OCI-LY7 (cell line): ENCODE results near the gene OR52E1. TPM values are rescaled to one million over a fixed set of nuclear protein-coding genes. Genes with fewer than 3 reads are reported as not detected.

ENCODE experiments used
- BruUV-seq: library from RNA; stranded (reverse); fragments of 400-500 nt; replicated peaks from 2 replicates; lab custom pipeline; 2021; lab: Mats Ljungman, UMichigan
- CTCF ChIA-PET: fragments of 300-600 bp; sonication (Branson Sonifier 250); formaldehyde crosslinking; loops from one replicate; lab custom pipeline; 2022; ENCODE audit warnings: antibody characterized with exemption; ENCODE audit not compliant: unreplicated experiment; lab: Charles Lee
- POLR2A ChIA-PET: fragments of 300-600 bp; sonication (Branson Sonifier 250); formaldehyde crosslinking; loops from one replicate; lab custom pipeline; 2022; ENCODE audit warnings: antibody characterized with exemption; lab: Charles Lee
- DNase-seq: peaks from one replicate; pipeline ENCODE4 v3.0.0-alpha.2; 2015; ENCODE audit warnings: low spot score
- H2AFZ ChIP-seq: fragments of 200-600 bp; sonication (generic), shearing (Covaris generic); 2 replicates; pipeline ENCODE4 v1.6.1; 2014; ENCODE audit warnings: mild to moderate bottlenecking, antibody characterized with exemption, low read length, moderate library complexity
- H3K27ac ChIP-seq: fragments of 200-600 bp; sonication (generic); 2 replicates; pipeline ENCODE4 v1.5.1; 2014; ENCODE audit warnings: mixed run types, low read depth, mild to moderate bottlenecking, moderate library complexity, low read length, inconsistent platforms; ENCODE audit not compliant: poor library complexity, severe bottlenecking
- H3K36me3 ChIP-seq: fragments of 200-600 bp; sonication (generic); 2 replicates; pipeline ENCODE4 v1.6.1; 2014; ENCODE audit warnings: mild to moderate bottlenecking, antibody characterized with exemption, low read length, moderate library complexity, mixed read lengths; ENCODE audit not compliant: insufficient read depth
- H3K4me1 ChIP-seq: fragments of 200-600 bp; sonication (generic); 2 replicates; pipeline ENCODE4 v1.5.1; 2014; ENCODE audit warnings: mild to moderate bottlenecking, low read length; ENCODE audit not compliant: insufficient read depth, poor library complexity, severe bottlenecking
- H3K4me2 ChIP-seq: fragments of 200-600 bp; sonication (generic); 2 replicates; pipeline ENCODE4 v1.6.1; 2014; ENCODE audit warnings: mild to moderate bottlenecking, low read length
- H3K4me3 ChIP-seq: fragments of 200-600 bp; sonication (generic); 2 replicates; pipeline ENCODE4 v1.5.1; 2014; ENCODE audit warnings: mild to moderate bottlenecking, low read depth, low read length; ENCODE audit not compliant: poor library complexity, severe bottlenecking
- H3K79me2 ChIP-seq: fragments of 200-600 bp; sonication (generic); 2 replicates; pipeline ENCODE4 v1.6.1; 2016; ENCODE audit warnings: low read depth, mild to moderate bottlenecking, low read length, moderate library complexity, mixed read lengths; ENCODE audit not compliant: insufficient read depth
- H3K9me2 ChIP-seq: fragments of 200-600 bp; sonication (generic); 2 replicates; pipeline ENCODE4 v1.6.1; 2016; ENCODE audit warnings: mild to moderate bottlenecking, low read length, mixed read lengths; ENCODE audit not compliant: insufficient read depth
- H3K9me3 ChIP-seq: fragments of 200-600 bp; sonication (generic); 2 replicates; pipeline ENCODE4 v1.6.1; 2014; ENCODE audit warnings: mild to moderate bottlenecking, mixed run types, low read length, mixed read lengths
- H4K20me1 ChIP-seq: fragments of 200-600 bp; sonication (generic); 2 replicates; pipeline ENCODE4 v1.6.1; 2014; ENCODE audit warnings: mild to moderate bottlenecking, antibody characterized with exemption, low read length, moderate library complexity, mixed read lengths; ENCODE audit not compliant: insufficient read depth
- EZH2phosphoT487 ChIP-seq: fragments of 200-600 bp; sonication (generic); IDR thresholded peaks from 2 replicates; pipeline ENCODE4 v1.6.1; 2018; ENCODE audit warnings: low read depth, borderline replicate concordance, mild to moderate bottlenecking, mixed run types, antibody characterized with exemption, low read length, moderate library complexity, mixed read lengths
- intact Hi-C: fragments of 100-400 bp; cut with micrococcal nuclease; formaldehyde crosslinking; loops from one replicate; pipeline ENCODE4 v1.10.0; 2022; ENCODE audit not compliant: unreplicated experiment
- total RNA-seq, 2 experiments: library from RNA; depleted of rRNA in 1 of 2; stranded (reverse); fragments of >200 nt in 1 of 2; shearing (Covaris generic) in 1 of 2; gene quantifications; 2 replicates each; pipeline ENCODE4 v1.2.3, GENCODE V29; 2014 to 2022
- TF ChIP-seq, protein P1 (sequence below): fragments of 200-600 bp; sonication (generic); conservative IDR thresholded peaks from 2 replicates; pipeline ENCODE4 v1.5.1; 2014; ENCODE audit warnings: mild to moderate bottlenecking, antibody characterized with exemption, low read length, moderate library complexity, mixed read lengths

OR52E1 gene
- total RNA-seq, 2 experiments from 2014 or later: not detected

DNA sequence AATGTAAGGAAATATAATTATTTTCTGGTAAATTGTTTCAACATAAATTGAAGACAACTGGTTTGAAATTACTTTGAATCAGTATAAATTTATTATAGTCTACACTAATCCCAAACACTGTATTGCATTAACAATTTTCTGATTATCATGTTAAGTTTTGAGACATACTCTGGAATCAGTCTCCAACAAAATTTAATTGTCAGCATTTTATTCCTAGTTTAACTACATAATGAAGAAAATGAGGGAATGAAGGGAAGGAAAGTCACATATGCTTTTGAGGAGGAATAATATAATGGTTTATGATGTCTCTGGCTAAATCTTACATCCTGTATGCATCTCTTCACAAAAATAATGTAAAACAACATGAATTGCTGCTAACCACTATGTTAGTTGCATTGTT is 14.2 kb downstream of the OR52E1 start:
- CTCF ChIA-PET: no interaction called here
- Histone ChIP-seq H3K4me1 (no peaks in the 10 kb centered on the region), H3K4me2 (no peak overlapping the region), H3K79me2 (no peaks in the 10 kb centered on the region), H3K9me3 (no peaks in the 10 kb centered on the region), H3K36me3 (no peaks in the 10 kb centered on the region), H2AFZ (no peak overlapping the region), H3K9me2 (no peaks in the 10 kb centered on the region), H3K4me3 (no peak overlapping the region), H3K27ac (no peak overlapping the region), H4K20me1 (no peaks in the 10 kb centered on the region)
- intact Hi-C loops: no loop called here
- no peak for TF ChIP-seq EZH2phosphoT487
- TF ChIP-seq, protein P1, sequence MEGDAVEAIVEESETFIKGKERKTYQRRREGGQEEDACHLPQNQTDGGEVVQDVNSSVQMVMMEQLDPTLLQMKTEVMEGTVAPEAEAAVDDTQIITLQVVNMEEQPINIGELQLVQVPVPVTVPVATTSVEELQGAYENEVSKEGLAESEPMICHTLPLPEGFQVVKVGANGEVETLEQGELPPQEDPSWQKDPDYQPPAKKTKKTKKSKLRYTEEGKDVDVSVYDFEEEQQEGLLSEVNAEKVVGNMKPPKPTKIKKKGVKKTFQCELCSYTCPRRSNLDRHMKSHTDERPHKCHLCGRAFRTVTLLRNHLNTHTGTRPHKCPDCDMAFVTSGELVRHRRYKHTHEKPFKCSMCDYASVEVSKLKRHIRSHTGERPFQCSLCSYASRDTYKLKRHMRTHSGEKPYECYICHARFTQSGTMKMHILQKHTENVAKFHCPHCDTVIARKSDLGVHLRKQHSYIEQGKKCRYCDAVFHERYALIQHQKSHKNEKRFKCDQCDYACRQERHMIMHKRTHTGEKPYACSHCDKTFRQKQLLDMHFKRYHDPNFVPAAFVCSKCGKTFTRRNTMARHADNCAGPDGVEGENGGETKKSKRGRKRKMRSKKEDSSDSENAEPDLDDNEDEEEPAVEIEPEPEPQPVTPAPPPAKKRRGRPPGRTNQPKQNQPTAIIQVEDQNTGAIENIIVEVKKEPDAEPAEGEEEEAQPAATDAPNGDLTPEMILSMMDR: no peak
- no TSS peak for BruUV-seq
- DNase-seq: no peak
- POLR2A ChIA-PET: interaction anchor here (0.6 kb wide), 1 partner anchor 648 kb away, joined by 3 read pairs; no protein-coding TSS in a partner anchor

DNA sequence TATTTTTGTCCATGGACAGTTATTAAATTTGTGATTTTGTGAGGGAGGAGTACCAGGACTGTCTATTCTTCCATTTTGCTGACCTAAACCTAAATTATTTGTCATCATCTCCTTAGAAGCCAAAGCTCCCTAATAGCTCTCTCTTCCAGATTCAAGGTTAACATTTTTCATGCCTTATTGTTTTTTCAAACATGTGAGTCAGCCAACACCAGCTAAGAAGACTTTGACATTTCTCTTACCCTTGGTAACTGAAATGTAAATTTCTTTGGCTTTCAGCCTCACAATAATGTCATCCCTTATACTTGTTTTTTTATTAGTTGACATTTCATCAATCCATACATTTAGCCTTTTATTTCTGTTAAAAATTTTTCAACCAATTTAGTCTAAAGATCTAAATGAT is 19.2 kb downstream of the OR52E1 start:
- POLR2A ChIA-PET: no interaction called here
- TF ChIP-seq EZH2phosphoT487: no peak
- TF ChIP-seq, protein P1: no peak
- Histone ChIP-seq H3K4me1 (no peaks in the 10 kb centered on the region), H2AFZ (no peak overlapping the region), H3K9me3 (no peaks in the 10 kb centered on the region), H3K27ac (no peak overlapping the region), H4K20me1 (no peaks in the 10 kb centered on the region), H3K36me3 (no peaks in the 10 kb centered on the region), H3K9me2 (no peaks in the 10 kb centered on the region), H3K79me2 (no peaks in the 10 kb centered on the region), H3K4me2 (no peak overlapping the region), H3K4me3 (no peak overlapping the region)
- CTCF ChIA-PET: no interaction called here
- BruUV-seq: no TSS peak
- intact Hi-C loops: no loop called here
- no peak for DNase-seq

DNA sequence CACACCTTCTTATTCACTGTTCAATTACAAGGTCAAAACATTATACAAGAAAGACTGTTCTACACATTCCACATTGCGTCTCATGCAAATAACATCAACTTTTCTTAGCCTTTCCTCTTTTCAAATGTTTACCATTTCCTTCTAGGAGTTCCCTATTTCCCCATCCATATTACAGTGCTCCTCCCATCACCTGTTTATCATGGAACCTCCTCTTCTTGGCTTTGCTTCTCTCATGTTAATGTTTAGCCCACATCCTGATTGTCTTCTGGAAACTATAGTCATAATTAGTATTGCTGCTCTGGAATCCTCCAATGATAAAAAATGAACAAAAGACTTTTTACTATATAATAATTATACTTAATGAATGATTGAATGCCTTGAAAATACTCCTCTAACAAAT is 21.3 kb downstream of the OR52E1 start:
- no peaks in the 10 kb centered on the region for H3K9me2 ChIP-seq
- BruUV-seq: no TSS peak
- intact Hi-C loops: no loop called here

More for the DNA sequence above, 21.3 kb downstream of the OR52E1 start:
- no peaks in the 10 kb centered on the region for H4K20me1 ChIP-seq
- no peak for DNase-seq
- no peak overlapping the region for H3K4me3 ChIP-seq
- no peaks in the 10 kb centered on the region for H3K4me1 ChIP-seq
- no peak overlapping the region for H3K4me2 ChIP-seq
- H2AFZ ChIP-seq: no peak overlapping the region
- no peaks in the 10 kb centered on the region; the same call in 1 of the 2 replicates for H3K79me2 ChIP-seq
- no peaks in the 10 kb centered on the region for H3K9me3 ChIP-seq
- ChIA-PET POLR2A (no interaction called here), CTCF (no interaction called here)
- no peaks in the 10 kb centered on the region for H3K36me3 ChIP-seq
- TF ChIP-seq, protein P1: no peak
- no peak for TF ChIP-seq EZH2phosphoT487
- no peak overlapping the region for H3K27ac ChIP-seq
